Endothelial cell of umbilical vein (primary cell): Measurements from ENCODE around the gene TMEM131. TPM values are rescaled to one million over a fixed set of nuclear protein-coding genes. Genes with fewer than 3 reads are reported as not detected.

Source experiments
- BruUV-seq: library from RNA; stranded (reverse); fragments of 400-500 nt; replicated peaks from 2 replicates; lab custom pipeline; 2021; lab: Mats Ljungman, UMichigan
- CTCF ChIA-PET: fragments of 300-600, 350-600 bp; sonication (Branson Sonifier 250); formaldehyde crosslinking; loops from one replicate; lab custom pipeline; 2021; ENCODE audit warnings: antibody characterized with exemption, inconsistent platforms; lab: Charles Lee
- POLR2A ChIA-PET: fragments of 300-600, 350-600 bp; sonication (Branson Sonifier 250); formaldehyde crosslinking; loops from one replicate; lab custom pipeline; 2021; ENCODE audit warnings: antibody characterized with exemption, inconsistent platforms; lab: Charles Lee
- DNase-seq: peaks from one replicate; pipeline ENCODE4 v3.0.0-alpha.2; 2011; ENCODE audit warnings: low read depth, low spot score
- FAIRE-seq: peaks from 2 replicates; lab custom pipeline; 2011; peaks lifted over from hg19 to GRCh38; lab: Jason Lieb, UNC
- H2AFZ ChIP-seq: 2 replicates; pipeline ENCODE4 v1.6.0; 2012; ENCODE audit warnings: low read depth, low read length, control low read depth, inconsistent platforms
- H3K27ac ChIP-seq: 2 replicates; pipeline ENCODE4 v1.5.1; 2011; ENCODE audit warnings: low read depth, mild to moderate bottlenecking, control low read depth, low read length, moderate library complexity; ENCODE audit not compliant: insufficient read depth
- H3K27me3 ChIP-seq, 2 experiments: 2 replicates each; pipeline versions ENCODE4 v1.6.0 to v1.6.1; 2011; ENCODE audit warnings: low read length in 2 of 2, mixed read lengths in 1 of 2; ENCODE audit not compliant: control insufficient read depth in 2 of 2, insufficient read depth in 2 of 2
- H3K36me3 ChIP-seq, 2 experiments: 2 replicates in 1 of 2; 3 replicates in 1 of 2; pipeline ENCODE4 v1.5.1; 2011; ENCODE audit warnings: low read length in 2 of 2, mild to moderate bottlenecking in 1 of 2, moderate library complexity in 1 of 2; ENCODE audit not compliant: control insufficient read depth in 2 of 2, insufficient read depth in 2 of 2; ENCODE audit errors: extremely low read depth in 1 of 2
- H3K4me1 ChIP-seq: 3 replicates; pipeline ENCODE4 v1.5.1; 2011; ENCODE audit warnings: mild to moderate bottlenecking, low read length; ENCODE audit not compliant: control insufficient read depth, insufficient read depth; ENCODE audit errors: extremely low read depth
- H3K4me2 ChIP-seq: 2 replicates; pipeline ENCODE4 v1.6.1; 2011; ENCODE audit warnings: low read length, control low read depth, mixed read lengths; ENCODE audit not compliant: insufficient read depth
- H3K4me3 ChIP-seq, 3 experiments: fragments of 200-600 bp in 1 of 3; sonication (generic), shearing (Covaris generic) in 1 of 3; replicated peaks in 1 of 3; 2 replicates each; pipeline ENCODE4 v1.5.1; 2011 to 2016; ENCODE audit warnings: control low read depth in 3 of 3, low read length in 3 of 3, mild to moderate bottlenecking in 2 of 3, inconsistent platforms in 1 of 3, low read depth in 1 of 3, moderate library complexity in 1 of 3; ENCODE audit not compliant: insufficient read depth in 1 of 3
- H3K79me2 ChIP-seq: 2 replicates; pipeline ENCODE4 v1.6.0; 2012; ENCODE audit warnings: low read length, inconsistent platforms; ENCODE audit not compliant: control insufficient read depth, insufficient read depth
- H3K9ac ChIP-seq: replicated peaks from 2 replicates; pipeline ENCODE3; 2011; ENCODE audit warnings: low read length, control low read depth; ENCODE audit not compliant: insufficient read depth; ENCODE audit errors: extremely low read depth
- H3K9me1 ChIP-seq: replicated peaks from 3 replicates; pipeline ENCODE4 v1.6.0; 2011; ENCODE audit warnings: mild to moderate bottlenecking, low read length; ENCODE audit not compliant: control insufficient read depth, insufficient read depth; ENCODE audit errors: extremely low read depth
- H3K9me3 ChIP-seq: replicated peaks from 2 replicates; pipeline ENCODE4 v1.5.1; 2012; ENCODE audit warnings: low read length, inconsistent platforms; ENCODE audit not compliant: control insufficient read depth, insufficient read depth
- H4K20me1 ChIP-seq: replicated peaks from 2 replicates; pipeline ENCODE3; 2011; ENCODE audit warnings: mild to moderate bottlenecking, low read length; ENCODE audit not compliant: control insufficient read depth, insufficient read depth; ENCODE audit errors: extremely low read depth
- EZH2 ChIP-seq: IDR thresholded peaks from 2 replicates; pipeline ENCODE4 v1.6.1; 2012; ENCODE audit warnings: borderline replicate concordance, low read depth, mild to moderate bottlenecking, moderate library complexity, low read length, inconsistent platforms; ENCODE audit not compliant: severe bottlenecking
- JUN ChIP-seq: IDR thresholded peaks from 2 replicates; pipeline ENCODE4 v1.6.1; 2011; ENCODE audit warnings: borderline replicate concordance, low read depth; ENCODE audit not compliant: insufficient read length, insufficient read depth
- dilution Hi-C: fragments of 300-500 bp; cut with MboI; formaldehyde crosslinking; loops from one replicate; pipeline ENCODE4 v1.15.0; 2019; ENCODE audit warnings: low sequenced_read_pairs; ENCODE audit not compliant: extremely low pct_ligation_motif_present
- intact Hi-C: fragments of 100-400 bp; cut with micrococcal nuclease; formaldehyde crosslinking; loops from one replicate; pipeline ENCODE4 v1.10.0; 2022
- polyA plus RNA-seq, 4 experiments: library from polyadenylated mRNA; depleted of rRNA in 3 of 4; stranded (reverse) in 3 of 4; unstranded in 1 of 4; fragments of >200 nt; gene quantifications; 2 replicates each; pipeline versions ENCODE4 v1.2.1 to v1.2.3, GENCODE V29; 2011 to 2012; ENCODE audit warnings: missing spikeins in 1 of 4
- total RNA-seq: library from RNA; stranded (reverse); gene quantifications from 2 replicates; pipeline ENCODE4 v1.2.3, GENCODE V29; 2021
- TF ChIP-seq, protein P1 (sequence below), 2 donors: IDR thresholded peaks; 1 replicate in 1 of 2; 2 replicates in 1 of 2; pipeline ENCODE4 v1.5.1; 2011; ENCODE audit warnings: low read length in 2 of 2, mild to moderate bottlenecking in 2 of 2, moderate library complexity in 2 of 2, control low read depth in 1 of 2, inconsistent platforms in 1 of 2, low read depth in 1 of 2; ENCODE audit not compliant: insufficient read depth in 1 of 2; ENCODE audit errors: extremely low read depth in 1 of 2
- TF ChIP-seq, protein P2 (sequence below): IDR thresholded peaks from 2 replicates; pipeline ENCODE4 v1.6.1; 2011; ENCODE audit not compliant: insufficient read depth, insufficient read length

TMEM131 gene
- total and polyA plus RNA-seq, 2 donors (not counting 3 experiments of a cell fraction or from before 2014, with no cell fraction given): 12.2 to 28.6 TPM

DNA sequence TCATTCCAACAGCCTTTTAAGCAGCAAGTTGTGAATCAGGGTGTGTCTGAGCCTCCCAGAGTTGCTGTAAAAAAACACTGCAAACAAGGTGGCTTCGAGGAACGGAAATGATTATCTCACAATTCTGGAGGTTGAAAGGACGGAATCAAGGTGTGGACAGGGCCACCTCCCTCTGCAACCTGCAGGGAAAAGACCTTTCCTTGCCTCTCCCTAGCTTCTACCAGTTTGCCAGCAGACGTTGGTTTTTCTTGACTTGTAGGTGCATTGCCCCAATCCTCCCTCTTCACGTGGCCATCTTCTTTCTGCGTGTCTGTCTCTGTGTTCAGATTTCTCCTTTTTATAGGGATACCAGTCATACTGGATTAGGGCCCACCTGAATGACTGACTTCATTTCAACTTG, 24.8 kb upstream of the TMEM131 start:
- no peak for FAIRE-seq

More for the DNA sequence above, 24.8 kb upstream of the TMEM131 start:
- Histone ChIP-seq H3K4me3 (no peak overlapping the region), H3K9ac (no peak overlapping the region), H3K9me1 (no peaks in the 10 kb centered on the region), H3K4me1 (no peaks in the 10 kb centered on the region), H3K79me2 (no peaks in the 10 kb centered on the region), H3K9me3 (no peaks in the 10 kb centered on the region), H3K36me3 (no peaks in the 10 kb centered on the region), H3K27ac (no peak overlapping the region), H3K4me2 (no peak overlapping the region), H3K27me3 (peaks cover 0 to 3% of the 10 kb centered on the region in 2 experiments), H2AFZ (no peak overlapping the region), H4K20me1 (no peaks in the 10 kb centered on the region)
- ChIA-PET CTCF (no interaction called here), POLR2A (no interaction called here)
- DNase-seq: no peak
- dilution Hi-C loops (no loop called here), intact Hi-C loops (no loop called here)
- BruUV-seq: no TSS peak
- TF ChIP-seq, protein P1, sequence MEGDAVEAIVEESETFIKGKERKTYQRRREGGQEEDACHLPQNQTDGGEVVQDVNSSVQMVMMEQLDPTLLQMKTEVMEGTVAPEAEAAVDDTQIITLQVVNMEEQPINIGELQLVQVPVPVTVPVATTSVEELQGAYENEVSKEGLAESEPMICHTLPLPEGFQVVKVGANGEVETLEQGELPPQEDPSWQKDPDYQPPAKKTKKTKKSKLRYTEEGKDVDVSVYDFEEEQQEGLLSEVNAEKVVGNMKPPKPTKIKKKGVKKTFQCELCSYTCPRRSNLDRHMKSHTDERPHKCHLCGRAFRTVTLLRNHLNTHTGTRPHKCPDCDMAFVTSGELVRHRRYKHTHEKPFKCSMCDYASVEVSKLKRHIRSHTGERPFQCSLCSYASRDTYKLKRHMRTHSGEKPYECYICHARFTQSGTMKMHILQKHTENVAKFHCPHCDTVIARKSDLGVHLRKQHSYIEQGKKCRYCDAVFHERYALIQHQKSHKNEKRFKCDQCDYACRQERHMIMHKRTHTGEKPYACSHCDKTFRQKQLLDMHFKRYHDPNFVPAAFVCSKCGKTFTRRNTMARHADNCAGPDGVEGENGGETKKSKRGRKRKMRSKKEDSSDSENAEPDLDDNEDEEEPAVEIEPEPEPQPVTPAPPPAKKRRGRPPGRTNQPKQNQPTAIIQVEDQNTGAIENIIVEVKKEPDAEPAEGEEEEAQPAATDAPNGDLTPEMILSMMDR (IDR thresholded peaks at IDR 0.05; ENCODE audit: extremely low read depth in 1 of 2, insufficient read depth in 1 of 2, low read depth in 1 of 2, low read length in 2 of 2): no peak
- TF ChIP-seq, protein P2, sequence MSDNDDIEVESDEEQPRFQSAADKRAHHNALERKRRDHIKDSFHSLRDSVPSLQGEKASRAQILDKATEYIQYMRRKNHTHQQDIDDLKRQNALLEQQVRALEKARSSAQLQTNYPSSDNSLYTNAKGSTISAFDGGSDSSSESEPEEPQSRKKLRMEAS: no peak
- TF ChIP-seq JUN: no peak
- TF ChIP-seq EZH2: no peak
